Nephron progenitor cell (in vitro differentiated cells): Measurements from ENCODE around the gene LY6G5B.
"Not testable (repeated sequence)": the region's sequence is repeated elsewhere in the genome, so short reads cannot be mapped to it uniquely, and the experiment has no call there.

Experiments used
- DNase-seq: peaks from one replicate; pipeline ENCODE4 v3.0.0; 2021
- H3K27ac Mint-ChIP-seq: 2 replicates; pipeline ENCODE4 v1.8.0; 2021; ENCODE audit warnings: mild to moderate bottlenecking, moderate library complexity, mixed read lengths
- H3K27me3 Mint-ChIP-seq: 2 replicates; pipeline ENCODE4 v1.8.0; 2021; ENCODE audit warnings: mild to moderate bottlenecking, low read depth, mixed read lengths; ENCODE audit not compliant: poor library complexity
- H3K36me3 Mint-ChIP-seq: 2 replicates; pipeline ENCODE4 v1.8.0; 2021; ENCODE audit warnings: low read depth, mixed read lengths
- H3K4me1 Mint-ChIP-seq: 2 replicates; pipeline ENCODE4 v1.8.0; 2021; ENCODE audit warnings: mixed read lengths
- H3K4me3 Mint-ChIP-seq: 2 replicates; pipeline ENCODE4 v1.8.0; 2021; ENCODE audit warnings: mild to moderate bottlenecking, moderate library complexity, mixed read lengths
- H3K9me3 Mint-ChIP-seq: 2 replicates; pipeline ENCODE4 v1.8.0; 2021; ENCODE audit warnings: mild to moderate bottlenecking, moderate library complexity, mixed read lengths
- TF ChIP-seq, protein P1 (sequence below): fragments of 200-600 bp; sonication (generic); IDR thresholded peaks from 2 replicates; pipeline ENCODE4 v1.5.0; 2021; ENCODE audit warnings: antibody characterized with exemption

The LY6G5B gene

DNA sequence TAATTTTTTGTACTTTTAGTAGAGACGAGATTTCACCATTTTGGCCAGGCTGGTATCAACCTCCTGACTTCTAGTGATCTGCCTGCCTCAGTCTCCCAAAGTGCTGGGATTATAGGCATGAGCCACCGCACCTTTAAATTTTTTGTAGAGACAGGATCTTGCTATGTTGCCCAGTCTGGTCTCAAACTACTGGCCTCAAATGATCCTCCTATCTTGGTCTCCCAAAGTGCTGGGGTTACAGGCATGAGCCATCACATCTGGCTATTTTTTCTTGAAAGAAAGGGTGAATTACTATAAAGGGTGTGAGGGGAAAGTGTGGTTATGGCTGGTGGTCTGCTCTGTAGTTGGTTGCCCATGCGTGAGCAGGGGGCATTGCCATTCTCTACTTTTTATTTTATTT lies 38.4 kb downstream of the LY6G5B start:
- H3K4me3 Mint-ChIP-seq, result no peak overlapping the region
- no peaks in the 10 kb centered on the region for H3K9me3 Mint-ChIP-seq
- H3K4me1 Mint-ChIP-seq, result peaks cover 41% of the 10 kb centered on the region
- no peaks in the 10 kb centered on the region for H3K36me3 Mint-ChIP-seq
- no peak overlapping the region for H3K27ac Mint-ChIP-seq
- TF ChIP-seq, protein P1, sequence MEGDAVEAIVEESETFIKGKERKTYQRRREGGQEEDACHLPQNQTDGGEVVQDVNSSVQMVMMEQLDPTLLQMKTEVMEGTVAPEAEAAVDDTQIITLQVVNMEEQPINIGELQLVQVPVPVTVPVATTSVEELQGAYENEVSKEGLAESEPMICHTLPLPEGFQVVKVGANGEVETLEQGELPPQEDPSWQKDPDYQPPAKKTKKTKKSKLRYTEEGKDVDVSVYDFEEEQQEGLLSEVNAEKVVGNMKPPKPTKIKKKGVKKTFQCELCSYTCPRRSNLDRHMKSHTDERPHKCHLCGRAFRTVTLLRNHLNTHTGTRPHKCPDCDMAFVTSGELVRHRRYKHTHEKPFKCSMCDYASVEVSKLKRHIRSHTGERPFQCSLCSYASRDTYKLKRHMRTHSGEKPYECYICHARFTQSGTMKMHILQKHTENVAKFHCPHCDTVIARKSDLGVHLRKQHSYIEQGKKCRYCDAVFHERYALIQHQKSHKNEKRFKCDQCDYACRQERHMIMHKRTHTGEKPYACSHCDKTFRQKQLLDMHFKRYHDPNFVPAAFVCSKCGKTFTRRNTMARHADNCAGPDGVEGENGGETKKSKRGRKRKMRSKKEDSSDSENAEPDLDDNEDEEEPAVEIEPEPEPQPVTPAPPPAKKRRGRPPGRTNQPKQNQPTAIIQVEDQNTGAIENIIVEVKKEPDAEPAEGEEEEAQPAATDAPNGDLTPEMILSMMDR, result no peak
- peaks cover 4% of the 10 kb centered on the region for H3K27me3 Mint-ChIP-seq
- no peak for DNase-seq

DNA sequence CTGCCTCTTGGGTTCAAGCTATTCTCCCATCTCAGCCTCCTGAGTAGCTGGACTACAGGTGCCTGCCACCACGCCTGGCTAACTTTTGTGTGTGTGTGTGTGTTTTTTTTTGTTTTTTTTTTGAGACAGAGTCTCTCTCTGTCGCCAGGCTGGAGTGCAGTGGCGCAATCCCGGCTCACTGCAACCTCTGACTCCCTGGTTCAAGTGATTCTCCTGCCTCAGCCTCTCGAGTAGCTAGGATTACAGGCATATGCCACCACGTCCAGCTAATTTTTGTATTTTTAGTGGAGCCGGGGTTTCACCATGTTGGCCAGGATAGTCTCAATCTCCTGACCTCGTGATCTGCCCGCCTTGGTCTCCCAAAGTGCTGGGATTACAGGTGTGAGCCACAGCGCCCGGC lies 39.4 kb downstream of the LY6G5B start:
- H3K27ac Mint-ChIP-seq, H3K4me3 Mint-ChIP-seq, H3K27me3 Mint-ChIP-seq, H3K9me3 Mint-ChIP-seq, DNase-seq, H3K36me3 Mint-ChIP-seq: not testable (repeated sequence)
- H3K4me1 Mint-ChIP-seq, result peaks cover 47% of the 10 kb centered on the region

DNA sequence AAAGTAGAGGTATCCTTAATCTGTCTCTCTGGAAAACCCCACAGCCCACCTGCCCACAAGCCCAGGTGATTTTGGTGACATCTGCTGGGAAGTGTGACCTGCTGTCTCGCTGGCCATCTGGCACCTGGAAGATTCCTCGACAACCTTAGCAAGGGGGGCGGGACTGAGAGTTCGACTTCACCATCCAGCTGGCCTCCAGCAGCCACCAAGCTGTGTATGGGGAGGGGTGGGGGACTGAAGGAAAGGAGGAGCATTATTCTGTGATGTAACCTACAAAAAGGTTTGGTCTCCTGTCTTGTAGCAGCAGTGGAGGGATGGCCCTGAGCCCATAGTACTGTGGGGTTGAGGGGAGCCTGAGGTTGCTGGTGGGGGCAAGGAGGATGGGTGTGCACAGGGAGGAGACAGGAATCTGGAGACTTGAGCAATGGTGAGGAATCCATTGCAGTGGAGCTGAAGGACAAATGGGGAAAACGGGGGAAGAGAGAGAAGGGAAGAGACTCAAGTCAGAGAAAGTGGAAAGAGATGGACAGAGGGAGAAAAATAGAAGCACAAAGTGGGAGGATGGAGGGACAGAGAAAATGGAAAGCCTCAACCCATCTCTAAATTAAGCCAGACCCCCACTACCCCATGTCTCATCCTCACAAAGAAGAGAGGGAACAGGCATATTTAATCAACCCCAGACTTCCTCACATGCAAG lies 40.9 kb downstream of the LY6G5B start:
- no peaks in the 10 kb centered on the region for H3K36me3 Mint-ChIP-seq
- H3K27me3 Mint-ChIP-seq, result peaks cover 4% of the 10 kb centered on the region
- H3K27ac Mint-ChIP-seq, result no peak overlapping the region
- no peak overlapping the region for H3K4me3 Mint-ChIP-seq
- TF ChIP-seq, protein P1, result no peak
- H3K9me3 Mint-ChIP-seq, result no peaks in the 10 kb centered on the region
- H3K4me1 Mint-ChIP-seq, result peaks cover 62% of the 10 kb centered on the region
- no peak for DNase-seq

DNA sequence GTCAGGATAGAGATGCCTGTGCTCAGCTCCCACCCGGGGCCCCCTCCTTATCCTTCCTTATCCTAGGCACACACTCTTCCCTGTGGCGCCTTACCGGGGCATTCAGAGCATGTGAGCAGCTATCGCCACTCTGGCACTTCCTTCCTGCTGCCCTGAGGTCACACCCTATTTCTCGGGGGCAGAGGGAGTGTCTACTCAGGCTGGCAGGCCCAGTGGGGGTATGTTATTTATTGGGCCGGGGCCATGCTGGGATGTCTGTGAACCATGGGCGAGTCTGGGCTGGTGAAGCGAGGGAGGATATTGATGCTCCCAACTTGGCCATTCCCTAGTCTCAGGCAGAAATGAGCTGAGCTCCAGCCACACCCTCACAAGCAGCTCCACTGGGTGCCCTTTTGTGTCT lies 41.5 kb downstream of the LY6G5B start:
- Mint-ChIP-seq H3K9me3 (no peaks in the 10 kb centered on the region), H3K4me3 (no peak overlapping the region), H3K27me3 (peaks cover 3% of the 10 kb centered on the region), H3K27ac (peak overlapping the region; percentile 64), H3K4me1 (peaks cover 67% of the 10 kb centered on the region), H3K36me3 (no peaks in the 10 kb centered on the region)
- TF ChIP-seq, protein P1, result no peak
- DNase-seq, result no peak

DNA sequence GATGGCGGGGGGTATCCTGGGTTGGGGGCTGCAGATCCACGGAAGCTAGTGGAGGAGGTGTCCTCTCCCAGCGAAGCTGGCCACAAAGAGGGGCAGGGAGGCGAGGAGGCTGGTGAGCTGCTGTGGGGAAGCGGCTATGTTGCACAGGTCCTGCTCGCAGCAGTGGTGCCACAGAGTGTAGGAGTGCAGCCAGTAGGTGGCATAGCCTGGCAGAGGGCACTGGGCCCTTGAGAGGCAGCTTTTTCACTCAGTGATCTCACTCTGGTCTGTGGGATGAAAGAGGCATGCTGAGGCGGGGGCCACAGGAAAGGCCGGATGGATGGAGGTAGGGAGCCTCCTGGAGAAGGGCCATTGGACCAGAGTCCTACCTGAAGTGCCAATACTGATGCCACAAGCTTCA lies 42.5 kb downstream of the LY6G5B start:
- peaks cover 65% of the 10 kb centered on the region for H3K4me1 Mint-ChIP-seq
- no peak for DNase-seq
- H3K27me3 Mint-ChIP-seq, result no peaks in the 10 kb centered on the region
- H3K9me3 Mint-ChIP-seq, result no peaks in the 10 kb centered on the region
- H3K4me3 Mint-ChIP-seq, result peak overlapping the region; percentile 63
- H3K27ac Mint-ChIP-seq, result peak overlapping the region; percentile 98
- TF ChIP-seq, protein P1, result no peak
- H3K36me3 Mint-ChIP-seq, result no peaks in the 10 kb centered on the region

DNA sequence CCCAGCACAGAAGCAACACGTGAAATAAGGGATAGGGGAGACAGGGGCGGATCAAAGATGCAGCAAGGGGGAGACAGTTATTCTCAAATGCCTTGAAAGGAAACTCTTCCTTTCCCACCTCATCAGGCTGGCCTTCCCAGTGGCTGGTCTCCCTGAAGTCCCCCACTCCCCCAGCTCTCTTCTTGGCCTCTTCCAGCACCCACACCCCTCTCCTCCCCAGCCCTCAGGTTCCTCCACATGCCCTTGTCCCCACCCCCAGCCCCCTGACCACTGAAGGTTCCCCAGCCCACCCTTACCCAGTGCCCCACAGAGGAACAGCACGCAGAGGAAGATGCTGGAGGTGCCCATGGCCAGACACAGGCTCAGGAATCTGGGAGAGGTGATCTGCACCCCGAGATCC lies 43.7 kb downstream of the LY6G5B start:
- H3K9me3 Mint-ChIP-seq, result no peaks in the 10 kb centered on the region
- TF ChIP-seq, protein P1, result no peak
- peak overlapping the region; percentile 98 for H3K27ac Mint-ChIP-seq
- H3K36me3 Mint-ChIP-seq, result no peaks in the 10 kb centered on the region
- H3K4me1 Mint-ChIP-seq, result peaks cover 72% of the 10 kb centered on the region
- H3K27me3 Mint-ChIP-seq, result no peaks in the 10 kb centered on the region
- DNase-seq, result no peak
- H3K4me3 Mint-ChIP-seq, result peak overlapping the region; percentile 68
